Measurements from ENCODE around the gene SLC66A3.
"Not testable (repeated sequence)": the region's sequence is repeated elsewhere in the genome, so short reads cannot be mapped to it uniquely, and the experiment has no call there.

The SLC66A3 gene

DNA sequence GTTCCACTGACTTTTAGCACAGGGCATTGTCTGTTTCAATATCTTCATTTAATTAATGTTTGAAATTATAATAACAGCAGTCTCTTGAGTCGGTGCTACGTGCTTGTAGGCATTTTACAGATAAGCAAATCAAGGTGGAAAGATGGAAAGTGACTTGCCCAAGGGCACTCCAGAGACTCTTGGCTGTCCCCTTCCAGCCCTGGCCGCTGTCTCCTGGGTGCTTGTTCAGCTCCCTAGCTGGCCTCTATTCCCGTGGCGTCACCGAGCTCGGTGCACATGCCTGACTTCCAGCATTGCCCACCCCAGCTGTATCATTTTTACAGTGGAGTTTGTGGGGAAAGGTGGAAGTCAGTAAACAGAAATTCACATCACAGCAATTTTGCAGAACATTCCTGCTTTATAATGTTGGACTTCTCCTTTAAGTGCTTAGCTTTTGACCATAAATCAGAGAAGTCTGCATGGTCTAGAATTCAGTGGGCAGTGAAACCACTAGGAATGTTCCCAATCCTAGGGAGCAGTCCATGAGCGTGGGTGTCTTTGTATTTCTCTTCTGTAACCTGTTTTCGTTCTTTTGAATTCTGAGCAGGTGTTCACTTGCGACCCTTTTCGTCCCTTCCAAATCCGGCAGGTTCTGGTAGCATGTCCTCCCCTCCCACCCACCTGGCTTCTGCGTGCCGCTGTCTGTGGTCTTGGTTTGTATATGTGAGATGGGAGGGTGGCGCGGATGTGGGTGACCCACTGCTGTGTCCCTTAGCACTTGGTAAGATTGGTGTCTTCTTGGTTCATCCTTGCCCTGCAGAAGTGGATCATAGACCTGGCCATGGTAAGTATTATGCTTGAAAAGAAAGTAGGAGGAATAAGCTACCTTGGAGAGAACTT lies 8.4 kb downstream of the SLC66A3 start:
- DNase-seq (ENCODE audit: low read depth in 3 of 3): no peak

DNA sequence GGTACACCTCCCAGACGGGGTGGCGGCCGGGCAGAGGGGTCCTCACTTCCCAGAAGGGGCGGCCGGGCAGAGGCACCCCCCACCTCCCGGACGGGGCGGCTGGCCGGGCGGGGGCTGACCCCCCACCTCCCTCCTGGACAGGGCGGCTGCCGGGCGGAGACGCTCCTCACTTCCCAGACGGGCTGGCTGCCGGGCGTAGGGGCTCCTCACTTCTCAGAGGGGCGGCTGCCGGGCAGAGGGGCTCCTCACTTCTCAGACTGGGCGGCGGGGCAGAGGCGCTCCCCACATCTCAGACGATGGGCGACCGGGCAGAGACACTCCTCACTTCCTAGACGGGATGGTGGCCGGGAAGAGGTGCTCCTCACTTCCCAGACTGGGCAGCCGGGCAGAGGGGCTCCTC lies 9.8 kb downstream of the SLC66A3 start:
- DNase-seq (ENCODE audit: low read depth in 3 of 3): not testable (repeated sequence)

DNA sequence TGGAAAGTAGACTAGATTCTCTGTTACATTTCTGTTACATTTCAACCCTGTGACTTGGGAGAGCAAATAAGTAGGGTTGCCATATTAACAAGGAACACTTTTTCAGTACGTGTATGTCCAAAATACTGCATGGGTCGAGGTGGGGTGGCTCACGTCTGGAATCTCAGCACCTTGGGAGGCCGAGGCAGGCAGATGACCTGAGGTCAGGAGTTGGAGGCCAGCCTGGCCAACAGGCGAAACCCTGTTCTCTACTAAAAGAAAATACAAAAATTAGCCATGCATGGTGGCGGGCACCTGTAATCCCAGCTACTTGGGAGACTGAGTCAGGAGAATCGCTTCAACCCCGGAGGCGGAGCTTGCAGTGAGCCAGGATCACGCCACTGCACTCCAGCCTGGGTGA lies 11.2 kb downstream of the SLC66A3 start:
- DNase-seq (ENCODE audit: low read depth in 3 of 3): no peak

DNA sequence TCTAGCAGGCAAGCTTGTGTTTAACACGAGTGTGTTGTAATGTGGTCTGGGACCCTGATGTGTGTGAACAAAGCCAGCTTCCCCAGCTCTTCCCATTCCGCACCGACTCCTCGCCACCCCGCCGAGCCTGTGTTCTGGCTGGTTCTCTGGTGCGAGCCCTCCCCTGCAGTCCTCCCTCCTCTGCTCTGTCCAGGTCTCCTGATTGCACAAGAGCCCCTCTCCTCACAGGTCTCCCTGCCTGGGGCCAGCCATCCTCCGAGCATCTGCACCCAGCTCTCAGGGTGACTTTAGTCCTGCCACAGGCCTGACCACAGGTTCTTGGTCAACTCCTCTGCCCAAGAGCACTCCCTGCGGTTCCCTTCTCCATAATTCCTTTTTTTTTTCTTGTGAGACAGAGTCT lies 13.2 kb downstream of the SLC66A3 start:
- DNase-seq (ENCODE audit: low read depth in 3 of 3): no peak

DNA sequence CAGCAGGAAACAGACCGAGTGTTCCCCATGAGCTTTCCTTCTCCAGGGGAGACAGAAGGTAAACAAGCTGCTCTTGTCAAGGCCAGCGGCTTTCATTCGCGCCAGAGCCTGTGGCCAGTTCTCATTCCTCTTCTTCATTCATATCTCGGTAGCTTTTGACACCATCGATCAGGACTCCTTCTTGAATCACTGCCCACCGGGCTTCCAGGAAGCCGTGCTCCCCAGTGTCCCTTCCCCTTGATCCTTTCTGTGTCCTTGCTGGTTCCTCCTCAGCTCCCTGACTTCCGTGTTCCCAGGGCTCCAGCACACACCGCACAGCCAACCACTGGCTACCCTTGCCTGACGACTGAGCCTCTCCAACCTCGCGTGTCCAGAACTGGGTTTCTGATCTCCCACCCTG lies 14.1 kb downstream of the SLC66A3 start:
- no peak for DNase-seq (ENCODE audit: low read depth in 3 of 3)

DNA sequence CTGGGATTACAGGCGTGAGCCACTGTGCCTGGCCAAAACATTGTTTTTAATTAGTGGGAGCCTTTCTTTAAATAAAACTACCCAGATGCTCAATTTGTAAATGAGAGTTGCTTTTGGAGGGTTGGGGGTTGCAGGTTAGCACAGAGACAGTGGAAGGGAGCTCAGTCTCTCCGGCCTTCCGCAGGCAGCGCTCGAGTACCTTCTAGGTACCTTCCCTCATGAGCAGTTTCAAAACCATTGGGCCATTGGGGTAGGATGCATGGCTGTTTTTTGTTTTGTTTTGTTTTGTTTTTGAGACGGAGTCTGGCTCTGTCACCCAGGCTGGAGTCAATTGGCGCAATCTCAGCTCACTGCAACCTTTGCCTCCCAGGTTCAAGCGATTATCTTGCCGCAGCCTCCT lies 19.0 kb downstream of the SLC66A3 start:
- no peak for DNase-seq (ENCODE audit: low read depth in 3 of 3)

DNA sequence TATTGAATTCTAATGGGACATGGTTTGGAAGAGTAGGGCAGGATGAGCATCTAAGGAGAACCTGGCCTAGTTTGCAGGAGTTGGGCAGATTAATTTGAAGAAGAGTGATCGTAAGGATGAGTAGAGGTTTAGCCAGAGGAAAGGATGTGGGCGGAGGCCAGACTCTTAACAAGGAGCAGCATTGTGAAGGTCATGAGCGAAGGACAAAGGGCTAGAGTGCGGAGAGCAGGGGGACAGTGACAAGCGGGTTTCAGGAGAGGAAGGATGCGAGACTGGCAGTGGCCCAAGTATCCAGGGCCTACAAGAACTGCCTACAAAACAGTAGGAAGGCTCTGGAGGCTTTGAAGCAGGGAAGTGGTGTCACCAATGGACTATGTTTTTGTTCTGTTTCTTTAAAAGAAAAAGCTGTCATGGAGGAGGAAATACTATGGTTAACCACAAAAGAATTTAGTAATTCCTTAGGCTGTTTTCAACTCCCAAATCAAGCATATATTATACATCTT lies 20.1 kb downstream of the SLC66A3 start:
- DNase-seq (ENCODE audit: low read depth in 3 of 3): no peak

DNA sequence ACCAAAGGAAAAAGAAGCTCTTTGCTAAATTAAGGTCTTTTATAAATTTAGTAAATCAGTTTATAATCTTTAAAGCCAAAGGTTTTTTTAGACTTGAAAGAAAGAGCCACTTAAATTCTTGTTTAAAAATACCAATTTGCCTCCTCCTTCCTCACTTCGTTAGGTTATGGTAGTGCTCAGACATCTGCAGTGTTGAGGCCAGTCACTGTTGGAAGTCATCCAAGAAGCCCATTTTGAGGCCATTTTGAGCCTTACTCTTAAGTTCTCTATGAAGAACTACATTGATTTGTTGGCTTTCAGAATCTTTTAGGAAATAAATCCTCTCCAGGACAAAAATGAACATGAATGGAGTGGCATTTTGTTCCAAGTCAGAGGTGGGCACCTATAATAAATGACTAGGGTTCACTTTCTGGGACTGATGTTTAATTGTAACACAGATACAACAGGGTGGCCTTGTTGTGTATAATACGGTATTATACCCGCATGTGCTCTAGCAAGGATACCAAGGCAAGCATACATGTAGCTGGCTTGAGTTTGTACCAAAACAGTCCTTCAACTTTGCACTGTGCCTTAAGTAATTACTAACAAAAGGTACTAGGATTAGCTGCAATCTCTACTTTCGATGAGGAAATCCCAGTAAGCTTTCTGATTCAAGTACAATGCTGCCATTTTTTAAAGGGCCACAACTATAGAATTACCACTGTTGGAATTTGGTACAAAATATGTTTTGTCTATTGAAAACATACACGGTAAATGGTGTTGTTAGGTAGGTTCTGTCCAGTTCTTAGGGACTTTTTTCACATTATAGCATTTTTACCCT lies 22.8 kb downstream of the SLC66A3 start:
- no peak for DNase-seq (ENCODE audit: low read depth in 3 of 3)

DNA sequence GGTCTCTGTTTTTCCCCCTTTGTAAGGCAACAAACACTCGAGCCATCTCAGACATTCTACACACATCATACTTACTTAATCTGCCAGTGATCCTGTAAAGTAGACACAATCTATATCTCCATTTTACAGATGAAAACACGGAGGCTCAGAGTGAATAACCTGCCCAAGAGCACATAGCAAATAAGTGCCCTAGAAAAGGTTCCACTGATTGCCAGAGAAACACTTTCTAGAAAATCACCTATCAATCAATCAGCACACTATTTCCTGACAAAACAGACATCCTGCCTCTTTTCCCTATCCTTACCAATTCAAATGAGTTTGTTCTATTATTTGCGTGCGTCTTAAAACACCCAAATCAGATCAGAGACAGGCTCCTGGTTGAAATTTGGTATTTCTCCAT lies 23.9 kb downstream of the SLC66A3 start:
- no peak for DNase-seq (ENCODE audit: low read depth in 3 of 3)

DNA sequence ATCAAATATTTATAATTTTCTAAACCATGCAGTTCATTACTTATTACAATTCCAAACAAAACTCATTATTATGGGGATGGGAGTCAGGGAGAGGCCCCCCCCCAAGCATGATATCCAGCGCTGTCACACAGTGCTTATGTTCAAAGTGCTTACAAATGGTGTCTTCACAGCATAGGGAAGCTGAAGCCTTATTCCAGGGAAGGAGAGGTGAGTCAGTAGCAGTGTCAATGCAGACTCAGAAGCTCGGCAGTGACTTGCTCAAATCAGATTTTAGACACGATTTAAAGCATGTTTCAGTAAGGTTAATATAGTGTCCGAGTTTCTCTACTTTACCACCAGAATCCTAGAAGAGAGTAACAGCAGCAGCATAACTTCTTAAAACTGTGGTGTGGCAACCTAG lies 24.6 kb downstream of the SLC66A3 start:
- no peak for DNase-seq (ENCODE audit: low read depth in 3 of 3)

DNA sequence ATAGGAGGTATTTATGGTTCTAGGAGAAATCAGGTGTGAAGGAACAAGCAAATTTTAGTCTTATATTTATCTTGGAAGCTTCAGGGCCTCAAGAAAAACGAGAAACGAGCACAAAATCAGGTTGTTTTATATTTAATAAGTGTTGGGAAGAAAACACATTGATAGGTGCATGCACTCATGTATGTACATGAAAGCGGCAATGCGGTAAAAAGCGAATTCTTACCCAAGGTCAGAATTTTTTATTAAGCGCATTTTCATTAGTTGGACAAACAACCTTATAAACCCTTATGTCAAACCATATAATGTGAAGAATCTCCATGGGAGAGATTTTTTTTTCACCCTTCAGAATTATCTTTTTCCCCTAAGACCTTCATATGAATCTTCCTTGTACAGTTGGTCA lies 25.4 kb downstream of the SLC66A3 start:
- no peak for DNase-seq (ENCODE audit: low read depth in 3 of 3)

DNA sequence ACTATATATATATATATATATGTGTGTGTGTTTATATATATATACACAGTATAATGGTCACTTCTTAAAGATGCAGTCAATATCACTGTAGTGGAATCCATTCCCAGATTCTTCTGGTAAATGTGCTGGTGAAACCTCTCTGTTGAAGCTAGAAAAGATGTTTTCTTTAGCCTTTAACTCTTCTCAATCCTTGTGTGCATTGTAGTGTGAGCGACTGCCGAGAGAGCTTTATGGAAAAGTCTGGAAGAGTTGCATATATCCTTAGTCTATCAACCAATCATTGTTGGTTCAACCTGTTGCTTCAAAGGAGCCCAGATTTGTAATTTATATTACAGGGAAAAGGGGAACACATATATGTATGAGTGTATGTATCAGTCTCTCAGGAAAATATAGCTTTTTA lies 27.7 kb downstream of the SLC66A3 start:
- no peak for DNase-seq (ENCODE audit: low read depth in 3 of 3)

DNA sequence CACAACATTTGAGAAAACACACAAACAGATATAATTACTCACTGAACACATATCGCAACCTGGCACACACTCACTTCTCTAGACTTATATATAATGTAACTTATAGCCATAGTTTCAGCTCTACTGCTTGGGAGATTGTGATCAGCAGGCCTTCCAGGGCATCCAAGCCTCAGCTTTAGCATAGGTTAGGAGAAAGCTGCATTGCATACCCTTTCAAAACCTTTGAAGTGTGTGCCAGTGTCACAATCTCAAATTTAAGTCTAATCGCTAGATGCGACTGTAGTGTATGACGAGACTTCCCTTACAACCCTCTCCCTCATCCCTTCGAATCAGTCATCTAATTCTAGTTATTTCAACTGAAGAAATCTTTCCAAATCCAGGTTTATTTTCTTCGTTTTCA lies 30.9 kb downstream of the SLC66A3 start:
- no peak for DNase-seq (ENCODE audit: low read depth in 3 of 3)

DNA sequence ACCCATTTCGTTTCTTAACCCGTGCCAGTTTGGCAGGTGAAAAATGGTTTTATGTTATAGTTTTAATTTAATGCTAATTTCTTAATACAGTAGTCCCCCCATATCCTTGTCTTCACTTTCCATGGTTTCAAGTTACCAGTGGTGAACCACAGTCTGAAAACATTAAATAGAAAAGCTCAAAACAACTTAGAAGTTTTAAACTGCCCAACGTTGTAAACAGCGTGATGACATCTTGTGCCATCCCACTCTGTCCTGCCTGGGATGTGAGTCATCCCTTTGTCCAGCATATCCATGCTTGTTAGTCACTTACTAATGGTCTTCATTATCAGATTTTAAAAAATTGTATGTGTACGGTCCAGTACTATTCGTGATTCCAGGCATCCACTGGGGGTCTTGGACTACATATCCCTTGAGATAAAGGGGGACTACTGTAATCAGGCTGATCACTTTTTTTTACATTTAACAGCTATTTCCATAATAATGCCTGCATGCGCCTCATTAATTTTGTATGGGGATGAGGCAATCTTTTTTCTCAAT lies 31.9 kb downstream of the SLC66A3 start:
- DNase-seq (ENCODE audit: low read depth in 3 of 3): no peak

DNA sequence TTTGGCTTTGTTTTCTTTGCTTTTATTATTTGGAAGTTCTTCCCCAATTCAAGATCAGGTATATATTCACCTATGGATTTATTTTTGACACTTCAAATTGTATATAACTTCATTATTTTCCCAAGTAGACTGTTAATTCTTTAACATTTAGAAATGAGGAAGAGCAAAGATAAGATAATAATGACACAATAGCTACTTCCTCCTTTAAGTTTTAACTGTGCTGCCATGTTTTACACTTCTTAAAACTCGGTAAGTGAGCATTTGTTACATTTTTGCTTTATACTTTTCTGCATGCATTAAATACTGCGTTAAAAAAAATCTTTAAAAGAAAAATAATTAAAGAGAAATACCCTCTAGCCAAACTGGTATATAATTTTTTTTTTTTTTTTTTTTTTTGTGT lies 32.5 kb downstream of the SLC66A3 start:
- DNase-seq (ENCODE audit: low read depth in 3 of 3): no peak

DNA sequence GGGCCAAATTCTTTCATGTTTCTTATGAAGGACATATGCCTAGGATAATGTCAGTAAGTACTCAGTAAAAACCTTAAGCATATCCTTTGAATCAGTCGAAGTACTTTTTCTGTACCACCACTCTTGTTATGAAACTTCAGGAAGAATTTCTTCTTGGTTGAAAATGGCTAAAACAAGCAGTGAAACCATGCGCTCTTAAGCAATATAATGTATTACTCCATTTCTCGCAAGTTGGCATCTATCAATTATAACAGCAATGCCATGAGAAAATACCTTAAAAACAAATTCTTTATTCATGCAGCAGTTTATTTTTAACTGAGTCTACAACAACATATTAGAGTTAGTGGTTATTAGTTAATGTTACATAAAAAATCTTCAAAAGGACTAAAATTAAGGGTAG lies 41.0 kb downstream of the SLC66A3 start:
- DNase-seq (ENCODE audit: low read depth in 3 of 3): no peak

DNA sequence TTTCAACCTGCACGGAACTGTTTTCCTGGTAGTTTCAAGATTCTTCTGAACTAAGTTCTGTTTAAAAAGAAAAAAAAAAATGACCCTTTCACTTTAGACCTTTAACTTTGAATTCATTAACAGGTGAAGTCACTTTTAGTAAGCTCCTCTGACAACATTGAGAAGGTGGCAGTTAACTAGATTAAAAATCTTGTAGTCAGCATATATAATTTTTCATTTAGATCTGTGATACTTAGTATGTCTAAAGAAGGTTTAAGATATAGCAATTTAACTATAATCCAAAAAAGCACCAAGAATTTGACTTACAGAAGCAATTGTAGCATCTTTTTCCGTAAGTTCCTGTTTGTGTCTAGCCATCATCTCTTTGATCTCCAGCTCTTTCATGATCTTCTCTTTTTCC lies 45.4 kb downstream of the SLC66A3 start:
- DNase-seq (ENCODE audit: low read depth in 3 of 3): no peak

DNA sequence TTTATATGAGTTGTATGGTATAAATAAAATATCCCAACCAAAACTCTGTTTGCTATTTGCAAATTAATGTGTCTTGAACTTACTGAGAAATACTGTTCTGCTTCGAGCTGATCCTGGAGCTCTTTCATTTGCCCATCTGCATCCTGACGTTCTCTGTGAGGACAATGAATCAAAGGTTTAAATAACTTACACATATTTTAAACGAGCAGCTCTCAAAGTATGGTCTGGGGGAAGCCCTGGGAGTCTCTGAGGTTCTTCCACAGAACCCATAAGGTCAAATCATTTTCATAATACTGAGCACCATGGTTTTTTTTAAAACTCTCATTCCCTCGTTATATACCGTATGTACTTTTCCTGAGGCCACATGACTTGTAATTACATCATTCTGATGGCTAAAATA lies 46.7 kb downstream of the SLC66A3 start:
- no peak for DNase-seq (ENCODE audit: low read depth in 3 of 3)

DNA sequence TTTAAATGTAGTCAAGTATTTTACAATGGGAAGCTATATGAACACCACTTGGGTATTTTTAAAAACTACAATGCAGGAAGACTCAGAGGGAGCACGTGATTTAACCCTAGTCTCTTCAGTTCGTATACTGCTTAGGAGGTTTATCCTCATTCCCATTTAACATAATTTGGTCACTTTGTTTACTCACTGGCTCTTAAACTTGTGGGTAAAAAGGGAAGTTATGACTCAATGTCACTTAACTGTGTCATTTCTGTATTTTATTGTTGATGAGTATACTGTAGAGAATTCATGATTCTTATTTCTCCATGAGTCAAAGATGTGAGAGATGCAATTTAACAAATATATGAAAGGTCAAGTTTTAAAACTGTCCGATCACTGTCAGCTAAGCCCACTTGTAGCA lies 48.2 kb downstream of the SLC66A3 start:
- DNase-seq (ENCODE audit: low read depth in 3 of 3): no peak

DNA sequence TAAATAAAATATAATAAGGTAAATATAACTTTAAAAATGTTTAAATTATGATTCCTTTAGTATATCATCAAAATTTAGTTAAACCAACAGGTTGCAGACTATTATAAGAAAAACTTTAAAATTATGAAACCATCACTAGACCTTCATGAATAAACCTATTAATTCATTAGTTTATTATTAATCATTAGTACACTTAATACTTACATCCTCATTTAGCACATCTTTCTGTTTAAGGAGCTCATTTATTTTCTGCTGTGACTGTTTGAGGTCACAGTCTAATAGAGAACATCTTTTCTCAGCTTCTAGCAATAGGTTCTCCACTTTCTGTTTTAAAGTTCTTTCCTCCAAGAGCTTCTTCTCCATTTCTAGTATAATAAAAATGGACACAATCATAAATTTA lies 52.8 kb downstream of the SLC66A3 start:
- DNase-seq (ENCODE audit: low read depth in 3 of 3): no peak

DNA sequence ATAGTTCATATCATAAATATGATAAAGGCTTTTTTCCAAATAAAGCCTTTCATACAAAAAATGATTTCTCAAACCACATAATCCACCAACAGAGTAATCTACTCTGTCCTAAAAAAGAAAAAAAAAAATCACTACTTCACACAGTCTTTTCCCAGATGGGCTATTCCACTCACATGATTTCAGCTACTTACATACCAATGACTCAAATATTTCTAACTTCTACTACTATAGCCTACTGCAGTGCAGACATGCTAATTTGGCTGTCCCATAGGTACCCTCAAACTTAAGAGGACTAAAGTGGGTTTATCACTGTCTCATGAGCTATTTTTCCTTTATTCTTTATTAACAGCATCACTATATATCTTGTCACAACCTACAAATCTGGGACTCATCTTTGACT lies 57.4 kb downstream of the SLC66A3 start:
- DNase-seq (ENCODE audit: low read depth in 3 of 3): no peak

DNA sequence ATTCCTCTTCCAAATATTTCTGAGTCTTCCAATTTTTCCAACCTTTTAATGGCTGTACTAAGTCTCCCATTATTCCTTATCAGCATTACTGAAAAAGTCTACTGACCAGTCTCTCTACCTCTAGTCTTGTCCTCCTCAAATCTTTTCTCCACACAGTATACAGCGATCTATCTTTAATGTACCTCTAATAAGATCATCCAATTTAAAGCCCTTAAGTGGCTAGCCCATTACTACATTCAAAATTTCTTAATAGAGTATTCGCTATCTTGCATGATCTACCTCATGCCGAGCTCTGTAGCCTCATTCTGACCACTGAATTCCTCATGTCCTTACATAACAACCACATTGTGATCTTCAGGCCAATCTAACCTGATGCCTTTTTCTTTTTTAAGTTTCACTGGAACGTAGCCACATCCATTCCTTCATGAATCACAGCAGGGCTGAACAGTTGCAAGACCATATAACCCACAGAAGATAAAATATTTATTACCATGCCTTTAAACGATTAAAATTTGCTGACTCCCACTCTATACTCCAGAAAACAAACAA lies 57.9 kb downstream of the SLC66A3 start:
- no peak for DNase-seq (ENCODE audit: low read depth in 3 of 3)

Measured in stimulated activated CD4-positive, alpha-beta T cell treated with anti-CD3 and anti-CD28 coated beads, TNF-alpha, amount 100 ng/mL, for 24 hours (primary cell).